GM08714 (cell line): ENCODE data around the gene ELMO2.

ENCODE experiments used
- H3K4me3 ChIP-seq: fragments of 200-500 bp; sonication (Bioruptor generic); 2 replicates; pipeline ENCODE4 v1.5.1; 2014; ENCODE audit warnings: mild to moderate bottlenecking, low read length, inconsistent platforms
- ZNF274 ChIP-seq: IDR thresholded peaks from 2 replicates; pipeline ENCODE4 v1.6.1; 2012; ENCODE audit warnings: mild to moderate bottlenecking, low read depth, low read length

Gene ELMO2

DNA sequence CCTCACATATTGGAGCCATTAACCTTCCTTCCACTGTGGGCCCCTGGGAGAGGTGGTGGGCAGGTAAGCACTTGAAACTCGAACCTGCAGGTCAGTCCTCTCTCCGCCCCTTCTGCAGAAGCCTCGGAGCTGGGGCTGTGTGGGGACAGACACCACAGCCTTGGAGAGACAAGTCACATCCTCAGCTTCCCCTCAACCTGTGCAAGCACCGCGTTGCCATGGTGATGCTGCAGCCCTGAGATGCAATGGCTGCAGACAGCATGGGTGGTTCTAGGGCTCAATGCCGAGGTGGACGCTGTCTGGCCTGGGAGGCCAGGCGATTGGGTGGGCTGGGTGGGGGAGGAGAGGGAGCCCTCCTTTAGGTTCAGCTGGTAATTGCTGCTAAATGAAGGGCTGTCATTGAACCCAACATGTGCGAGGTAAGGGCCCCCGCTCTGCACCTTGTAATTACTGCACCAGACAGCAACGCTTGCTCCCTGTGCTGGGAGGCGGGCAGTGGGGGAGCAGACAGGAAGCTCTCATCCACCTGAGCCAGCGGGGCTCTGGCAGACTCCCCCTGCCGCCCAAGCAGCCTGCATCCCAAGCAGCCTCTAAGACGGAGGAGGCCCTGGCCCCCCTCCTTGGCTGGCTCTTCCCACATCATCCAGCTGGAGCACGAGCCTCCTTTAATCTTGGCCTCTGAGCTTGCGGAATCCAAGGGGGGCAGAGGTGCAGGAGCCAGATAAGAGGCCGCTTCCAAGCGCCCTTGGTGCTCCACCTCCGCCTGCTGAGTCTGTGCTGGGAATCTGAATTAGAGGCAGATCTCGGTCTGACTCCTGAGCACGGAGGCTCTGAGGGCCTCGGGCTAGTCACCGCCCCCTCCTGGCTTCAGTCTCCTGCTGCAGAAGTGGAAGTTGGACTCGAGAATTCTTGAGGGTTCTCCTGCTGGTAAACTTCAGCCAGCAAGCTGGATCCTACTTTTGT, 58.3 kb downstream of the ELMO2 start:
- TF ChIP-seq ZNF274, result no peak
- no peak overlapping the region for H3K4me3 ChIP-seq

DNA sequence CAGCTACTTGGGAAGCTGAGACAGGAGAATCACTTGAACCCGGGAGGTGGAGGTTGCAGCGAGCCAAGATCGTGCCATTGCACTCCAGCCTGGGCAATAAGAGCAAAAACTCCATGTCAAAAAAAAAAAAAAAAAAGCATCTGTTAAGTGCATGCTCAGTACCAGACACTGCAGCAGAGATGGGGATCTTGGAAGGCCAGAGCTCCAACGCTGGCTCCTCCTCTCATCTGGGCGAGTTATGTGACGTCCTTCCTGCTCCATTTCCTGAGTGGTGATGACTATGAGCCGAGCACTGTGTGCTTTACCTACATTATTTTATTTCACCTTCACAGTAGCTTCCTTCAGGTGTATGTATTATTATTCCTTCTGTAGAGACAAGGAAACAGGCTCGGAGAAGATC, 59.6 kb downstream of the ELMO2 start:
- TF ChIP-seq ZNF274, result no peak
- H3K4me3 ChIP-seq, result no peak overlapping the region

DNA sequence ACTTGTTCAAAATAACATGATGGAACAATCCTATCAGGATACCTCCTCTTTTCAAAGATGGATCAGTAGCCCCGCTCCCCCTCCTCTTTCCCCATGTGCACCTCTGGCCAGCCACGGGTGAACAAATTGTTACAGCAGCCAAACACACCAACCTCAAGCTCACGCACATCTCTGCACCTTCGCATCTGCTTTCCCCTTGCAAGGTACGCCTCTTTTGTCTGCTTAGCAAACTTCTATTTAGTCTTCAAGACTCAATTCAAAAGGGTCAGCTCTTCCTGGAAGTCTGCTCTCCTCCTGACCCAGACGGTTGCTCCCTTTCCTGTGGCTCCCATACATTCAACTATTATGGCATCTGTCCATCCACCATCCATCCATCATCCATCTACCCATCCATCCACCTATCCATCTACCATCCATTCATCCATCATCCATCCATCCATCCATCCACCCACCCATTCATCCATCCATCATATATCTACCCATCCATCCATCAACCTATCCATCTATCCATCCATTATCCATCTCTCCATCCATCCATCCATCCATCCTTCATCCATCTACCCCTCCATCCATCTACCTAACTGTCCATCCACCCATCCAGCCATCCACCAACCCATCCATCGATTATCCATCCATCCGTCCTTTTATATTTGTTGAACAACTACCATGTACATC, 61.8 kb downstream of the ELMO2 start:
- no peak overlapping the region for H3K4me3 ChIP-seq
- TF ChIP-seq ZNF274, result no peak

DNA sequence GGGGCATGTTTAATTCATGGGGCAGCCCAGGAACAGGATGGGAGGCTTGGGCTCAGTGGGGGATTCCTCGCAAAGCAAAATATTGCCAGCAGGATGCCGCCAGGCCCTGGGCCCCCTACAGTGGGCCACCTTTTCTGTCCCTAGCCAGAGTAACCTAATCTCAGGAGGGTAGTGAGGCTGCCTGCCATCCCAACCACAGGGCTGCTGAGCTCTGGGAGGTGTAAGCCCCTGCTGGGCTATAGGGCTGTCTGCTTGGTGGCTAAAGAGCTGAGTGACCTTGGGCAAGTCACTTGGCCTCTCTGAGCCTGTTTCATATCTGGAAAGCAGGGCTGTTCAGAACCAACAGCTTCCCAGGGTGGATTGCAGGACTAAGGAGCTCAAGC, 62.4 kb downstream of the ELMO2 start:
- no peak for TF ChIP-seq ZNF274
- H3K4me3 ChIP-seq, result no peak overlapping the region

DNA sequence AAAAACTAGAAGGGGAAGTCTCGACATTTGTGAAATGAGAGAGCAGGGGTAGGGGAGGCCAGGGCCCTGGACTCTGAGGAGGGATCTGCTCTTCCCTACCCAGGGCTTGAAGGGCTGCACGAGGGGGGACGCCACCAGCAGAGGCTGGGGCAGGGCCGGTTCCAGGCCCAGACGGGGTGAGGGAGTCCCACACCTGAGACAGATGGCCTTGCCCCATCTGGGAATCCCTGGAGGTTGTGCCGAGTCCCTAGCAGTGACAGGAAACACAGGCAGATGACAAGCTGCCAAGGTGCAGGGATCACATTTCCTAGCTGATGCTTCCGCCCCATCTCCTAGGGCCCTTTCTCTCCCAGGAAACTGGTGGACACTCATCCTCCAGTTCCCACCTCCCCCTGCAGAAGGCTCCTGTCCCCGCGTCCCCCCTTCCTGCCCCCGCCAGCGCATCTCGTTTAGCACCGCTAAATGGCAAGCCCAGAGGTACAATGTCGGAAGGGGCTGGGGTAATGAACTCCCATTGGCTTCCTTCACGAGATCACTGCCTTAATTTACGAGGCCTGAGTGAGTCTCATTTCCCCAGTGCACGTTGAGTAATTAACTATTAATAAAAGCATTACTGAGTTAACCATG, 63.0 kb downstream of the ELMO2 start:
- no peak for TF ChIP-seq ZNF274
- H3K4me3 ChIP-seq, result no peak overlapping the region

DNA sequence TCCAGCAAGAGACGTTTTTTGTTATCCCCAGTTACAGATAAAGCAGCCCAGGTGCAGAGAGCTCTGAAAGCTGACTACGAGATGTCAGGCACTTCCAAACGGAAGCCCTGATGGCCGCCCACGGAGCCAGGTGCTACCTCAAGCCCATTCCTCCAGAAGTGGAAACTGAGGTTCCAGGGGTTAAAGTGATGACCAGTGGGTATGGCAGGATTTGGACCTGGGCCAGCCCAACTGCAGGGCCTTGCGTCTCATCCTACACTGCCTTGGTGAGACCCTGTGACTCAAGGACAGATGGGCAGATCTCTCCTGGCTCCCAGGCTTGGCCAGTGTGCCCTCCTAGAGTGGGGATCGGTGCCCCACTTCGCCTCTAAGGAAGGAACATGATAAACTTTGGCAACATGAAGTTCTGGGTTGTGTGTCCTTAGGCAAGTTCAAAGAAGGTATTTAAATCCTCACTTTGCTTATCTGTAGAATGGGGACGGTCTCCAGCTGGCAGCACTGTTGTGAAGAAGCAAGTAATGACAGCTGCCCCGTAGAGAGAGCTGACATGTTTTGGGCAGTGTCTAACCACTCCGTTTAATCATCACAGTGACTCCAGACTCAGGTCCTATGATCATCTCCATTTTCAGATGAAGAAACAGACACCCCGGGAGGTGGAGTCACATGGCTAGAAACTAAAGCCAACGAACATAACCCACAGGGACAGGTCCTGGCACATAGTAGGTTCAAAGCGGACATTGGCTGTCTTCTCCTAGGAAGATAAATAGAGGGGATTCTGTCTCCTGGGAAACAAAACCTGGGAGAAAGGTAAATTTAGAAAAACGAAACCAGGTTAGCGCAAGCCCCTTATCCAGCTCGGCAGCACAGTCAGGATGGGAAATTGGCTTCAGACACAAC, 63.7 kb downstream of the ELMO2 start:
- H3K4me3 ChIP-seq, result no peak overlapping the region
- no peak for TF ChIP-seq ZNF274

DNA sequence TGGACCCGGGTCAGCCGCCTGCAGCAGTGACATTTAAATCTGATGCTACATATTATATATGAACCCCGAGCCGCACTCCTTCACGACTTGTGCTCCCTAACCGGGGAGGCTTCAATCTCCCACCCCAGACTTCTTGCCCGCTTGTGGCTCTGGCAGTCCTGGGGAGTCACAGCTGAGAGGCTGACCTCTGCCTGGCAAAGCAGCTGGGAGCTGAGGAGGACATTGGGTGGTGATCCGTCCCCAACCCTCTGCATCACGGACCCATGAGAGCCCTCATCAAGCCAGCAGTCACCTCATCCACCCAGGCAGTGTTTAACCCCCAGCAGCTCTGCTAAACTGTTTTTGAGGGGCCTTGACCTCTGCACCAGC, 64.4 kb downstream of the ELMO2 start:
- TF ChIP-seq ZNF274, result no peak

DNA sequence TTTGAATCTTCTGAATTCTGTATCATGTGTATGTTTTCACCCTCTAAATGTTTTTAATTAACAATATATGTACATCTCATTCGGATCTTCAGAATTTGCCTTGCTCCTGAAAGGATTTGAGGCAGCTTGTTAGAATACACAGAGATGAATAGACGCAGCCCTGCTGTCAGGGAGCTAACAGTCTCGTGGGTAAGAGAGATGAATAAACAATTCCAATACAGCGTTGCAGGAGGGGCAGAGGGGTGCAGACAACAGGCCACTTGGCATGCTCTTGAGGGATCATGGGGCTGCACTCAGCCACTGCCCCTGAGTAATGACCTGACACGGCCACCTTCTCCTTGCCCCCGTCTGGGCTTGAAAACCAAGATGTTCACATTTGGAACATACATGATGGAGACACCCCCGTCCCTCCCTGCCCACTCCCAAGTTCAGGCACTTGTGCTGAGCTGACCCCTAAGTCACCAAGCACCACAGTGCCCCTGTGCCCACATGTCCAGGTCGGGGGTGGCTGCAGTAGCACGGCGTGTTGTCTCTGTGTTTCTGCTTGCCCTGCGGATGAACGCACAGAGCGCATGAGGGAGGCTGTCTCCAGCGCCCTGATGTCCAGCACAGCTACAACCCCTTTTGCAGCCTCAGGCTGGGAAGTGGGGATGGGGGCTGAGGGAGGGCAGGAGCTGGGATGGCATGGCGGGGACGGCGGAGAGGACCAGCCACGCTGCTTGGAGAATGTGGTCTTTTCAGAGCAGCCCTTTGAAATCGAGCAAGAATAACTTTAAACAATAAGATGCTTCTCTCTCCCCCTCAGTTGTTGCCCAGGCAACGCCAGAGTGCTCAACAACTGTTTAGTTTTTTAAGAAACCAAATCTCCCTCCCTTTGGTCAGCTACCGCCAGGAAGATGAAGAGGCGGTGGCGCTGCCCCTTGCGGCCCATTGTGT, 65.1 kb downstream of the ELMO2 start:
- TF ChIP-seq ZNF274, result no peak
- no peak overlapping the region for H3K4me3 ChIP-seq

More for the DNA sequence above, 64.4 kb downstream of the ELMO2 start:
- no peak overlapping the region for H3K4me3 ChIP-seq

DNA sequence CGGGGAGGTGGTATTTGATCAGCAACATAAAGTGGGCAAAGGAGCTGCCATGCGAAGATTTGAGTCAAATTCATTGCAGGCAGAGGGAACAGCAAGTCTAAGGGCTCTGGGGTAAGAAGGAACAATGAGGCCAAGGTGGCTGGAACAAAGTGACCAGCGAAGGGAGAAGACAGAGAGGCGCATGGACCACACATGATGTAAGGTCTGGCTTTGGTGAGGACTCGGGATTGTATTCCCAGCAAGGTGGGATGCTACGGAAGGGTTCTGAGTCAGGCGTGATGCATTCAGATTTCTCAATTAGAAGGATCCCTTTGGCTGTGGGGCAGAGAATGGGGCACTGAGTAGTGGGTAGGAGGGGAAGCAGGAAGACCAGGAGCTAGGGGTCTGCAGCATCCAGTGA, 67.4 kb downstream of the ELMO2 start:
- TF ChIP-seq ZNF274, result no peak
- no peak overlapping the region for H3K4me3 ChIP-seq

DNA sequence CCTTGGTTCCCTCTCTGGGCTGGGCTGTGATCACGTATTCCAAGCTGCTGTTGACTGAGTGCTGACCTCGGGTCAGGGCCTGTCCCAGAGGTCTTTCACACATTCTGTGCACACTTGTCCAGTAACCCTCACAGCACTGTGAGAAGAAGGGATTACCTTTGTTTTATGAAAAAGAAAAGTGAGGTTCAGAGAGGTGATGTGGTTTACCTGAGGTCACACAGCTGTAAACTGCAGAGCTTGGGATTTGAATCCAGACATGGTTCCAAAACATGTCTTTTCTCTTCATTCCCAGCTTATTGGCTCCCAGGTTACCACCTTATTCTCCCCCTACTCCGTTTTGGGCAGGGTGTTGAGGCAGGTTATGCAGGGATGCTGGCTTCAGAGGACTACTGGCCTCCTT, 69.7 kb downstream of the ELMO2 start:
- TF ChIP-seq ZNF274, result no peak
- no peak overlapping the region for H3K4me3 ChIP-seq

DNA sequence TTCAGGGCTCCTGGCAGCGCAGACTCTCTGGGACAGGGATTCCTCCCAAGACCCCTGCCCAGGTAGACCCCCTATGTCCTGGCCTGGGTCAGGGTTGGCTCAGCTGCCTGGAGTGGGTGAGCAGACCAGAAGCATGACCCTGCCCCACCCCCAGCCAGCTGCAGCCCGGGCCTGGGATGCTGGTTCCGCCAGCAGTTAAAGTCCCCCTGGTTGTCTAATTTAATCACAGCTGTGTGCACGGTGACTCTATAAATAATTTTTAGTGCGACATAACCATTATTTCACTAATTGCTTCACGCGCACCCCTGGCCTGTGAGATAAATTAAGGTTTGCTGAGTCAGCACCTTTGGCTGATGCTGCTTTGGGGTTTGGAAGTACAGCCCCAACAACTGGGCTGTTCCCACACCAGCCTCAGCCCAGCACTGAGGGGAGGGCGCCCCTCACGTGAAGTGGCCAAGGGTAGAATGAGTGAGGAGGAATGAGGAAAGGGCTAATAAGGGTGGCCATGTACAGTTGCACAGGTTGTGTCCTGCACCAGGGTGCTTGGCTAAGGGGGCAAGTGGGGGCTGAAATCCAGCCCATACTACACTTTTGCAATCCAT, 72.0 kb downstream of the ELMO2 start:
- no peak for TF ChIP-seq ZNF274

DNA sequence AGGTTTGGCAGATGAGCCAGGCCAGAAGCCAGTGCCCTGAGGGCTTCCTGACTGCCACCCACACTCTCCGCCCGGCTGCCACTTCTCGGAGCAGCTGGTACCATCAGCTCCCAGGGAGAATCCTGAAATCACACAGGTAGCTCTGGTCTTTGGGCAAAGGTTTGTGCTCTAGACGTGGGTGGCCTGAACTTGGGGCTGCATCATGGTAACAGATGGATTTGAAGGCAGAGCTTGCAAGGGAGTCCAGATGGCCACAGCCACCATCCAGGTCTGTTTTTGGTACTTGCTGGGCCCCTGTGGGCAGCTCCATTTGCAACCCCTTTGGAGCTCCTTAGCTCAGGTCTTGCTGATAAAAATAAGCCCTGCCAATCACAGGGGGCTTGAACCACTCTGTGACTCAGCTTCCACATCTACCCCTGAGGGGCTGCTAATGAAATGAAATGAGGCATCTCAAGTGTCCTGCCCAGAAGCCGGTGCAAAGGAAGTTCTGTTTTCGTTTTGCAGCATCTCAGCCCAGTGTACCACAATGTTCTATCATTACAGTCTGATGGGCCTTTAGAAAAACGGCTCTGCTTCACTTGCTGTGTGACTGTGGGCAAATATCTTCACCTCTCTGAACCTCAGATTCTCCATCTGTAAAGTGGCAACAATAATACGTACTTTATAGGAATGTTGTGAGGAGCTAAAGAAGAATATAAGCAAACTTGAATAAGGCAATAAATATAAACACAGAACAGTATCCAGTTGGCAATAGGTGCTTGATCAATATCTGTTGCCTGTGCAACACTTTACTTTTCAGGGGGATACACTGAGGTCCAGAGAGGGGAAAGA, 73.0 kb downstream of the ELMO2 start:
- TF ChIP-seq ZNF274, result no peak

More for the DNA sequence above, 72.0 kb downstream of the ELMO2 start:
- no peak overlapping the region for H3K4me3 ChIP-seq

More for the DNA sequence above, 73.0 kb downstream of the ELMO2 start:
- H3K4me3 ChIP-seq, result no peak overlapping the region
